Fibroblast of lung (primary cell): ENCODE measurements around the gene ZBTB16.

Source experiments
- CTCF ChIP-seq, 2 donors: IDR thresholded peaks in 1 of 2; conservative IDR thresholded peaks in 1 of 2; 1 replicate in 1 of 2; 2 replicates in 1 of 2; pipeline ENCODE4 v1.5.1; 2011 to 2012; ENCODE audit warnings: low read length in 2 of 2, control low read depth in 1 of 2, inconsistent platforms in 1 of 2, low read depth in 1 of 2, mild to moderate bottlenecking in 1 of 2
- EZH2 ChIP-seq: IDR thresholded peaks from 2 replicates; pipeline ENCODE4 v1.5.1; 2012; ENCODE audit warnings: low read length, control low read depth, mild to moderate bottlenecking; ENCODE audit errors: missing control alignments

GRCh38 chr11:114081641-114082414, 22.3 kb downstream of the ZBTB16 start:
- TF ChIP-seq EZH2 (no peak), CTCF (conservative IDR thresholded peaks at IDR 0.05 in 1 of 2, IDR thresholded peaks at IDR 0.05 in 1 of 2; ENCODE audit: low read depth in 1 of 2, low read length in 2 of 2) (no peak)
